K562 (cell line): ENCODE data around the gene STK16. TPM values are rescaled to one million over a fixed set of nuclear protein-coding genes. Genes with fewer than 3 reads are reported as not detected.

Experiments used
- ATAC-seq: fragments of 200-7000 bp; cut with Tn5 transposase; 3 replicates; pipeline ENCODE4 v1.9.1; 2020; ENCODE audit warnings: moderate library complexity
- BruUV-seq: library from RNA; stranded (reverse); fragments of 400-500 nt; replicated peaks from 2 replicates; lab custom pipeline; 2021; lab: Mats Ljungman, UMichigan
- CTCF ChIA-PET: fragments of 300-600 bp; formaldehyde crosslinking; extraction: SDS; loops from one replicate; lab custom pipeline; 2021; ENCODE audit warnings: low intra/inter-chr PET ratio; lab: Yijun Ruan, JAX
- POLR2A ChIA-PET: fragments of 300-600, 350-650 bp; sonication (Branson Sonifier 250); formaldehyde crosslinking; extraction: SDS; loops from one replicate; lab custom pipeline; 2021; ENCODE audit warnings: antibody characterized with exemption, inconsistent platforms; lab: Yijun Ruan, JAX
- DNase-seq, 4 experiments: peaks; one replicate each; pipeline versions ENCODE4 v3.0.0 to v3.0.0-alpha.2; 2011 to 2018; ENCODE audit warnings: low spot score in 3 of 4, mixed read lengths in 3 of 4; ENCODE audit errors: extremely low read depth in 1 of 4
- FAIRE-seq: peaks from 2 replicates; lab custom pipeline; 2011; peaks lifted over from hg19 to GRCh38; lab: Jason Lieb, UNC
- H2AFZ ChIP-seq: 2 replicates; pipeline ENCODE4 v1.6.0; 2011; ENCODE audit warnings: low read depth, low read length, control low read depth, inconsistent platforms
- H3K27ac ChIP-seq: fragments of 200-600 bp; 3 replicates; pipeline ENCODE4 v1.8.0; 2011; ENCODE audit warnings: low read depth, mild to moderate bottlenecking, control low read depth, inconsistent platforms, low read length, moderate library complexity, mixed read lengths; ENCODE audit errors: extremely low read depth
- H3K27me3 ChIP-seq, 2 experiments: fragments of 300-600 bp in 1 of 2; 2 replicates in 1 of 2; 3 replicates in 1 of 2; pipeline versions ENCODE4 v1.6.0 to v1.8.0; 2011; ENCODE audit warnings: inconsistent platforms in 2 of 2, low read length in 2 of 2, mild to moderate bottlenecking in 1 of 2, mixed read lengths in 1 of 2, moderate library complexity in 1 of 2; ENCODE audit not compliant: control insufficient read depth in 2 of 2, insufficient read depth in 2 of 2
- H3K36me3 ChIP-seq: fragments of 300-600 bp; 3 replicates; pipeline ENCODE4 v1.8.0; 2011; ENCODE audit warnings: mild to moderate bottlenecking, low read length, inconsistent platforms; ENCODE audit not compliant: control insufficient read depth, insufficient read depth
- H3K4me1 ChIP-seq, 2 experiments: fragments of 200-600 bp in 1 of 2; replicated peaks in 1 of 2; 2 replicates in 1 of 2; 3 replicates in 1 of 2; pipeline versions ENCODE4 v1.5.1 to v1.8.0; 2011; ENCODE audit warnings: inconsistent platforms in 2 of 2, low read length in 2 of 2, mild to moderate bottlenecking in 1 of 2, mixed read lengths in 1 of 2, moderate library complexity in 1 of 2; ENCODE audit not compliant: control insufficient read depth in 2 of 2, insufficient read depth in 2 of 2
- H3K4me2 ChIP-seq: 2 replicates; pipeline ENCODE4 v1.6.1; 2011; ENCODE audit warnings: low read length, control low read depth, inconsistent platforms, mixed read lengths; ENCODE audit not compliant: insufficient read depth
- H3K4me3 ChIP-seq: fragments of 200-600 bp; sonication (generic), shearing (Covaris generic); 2 replicates; pipeline ENCODE4 v1.5.1; 2016; ENCODE audit warnings: control low read depth, inconsistent platforms
- H3K79me2 ChIP-seq: fragments of 200-600 bp; 3 replicates; pipeline ENCODE4 v1.8.0; 2011; ENCODE audit warnings: low read length, inconsistent platforms; ENCODE audit not compliant: control insufficient read depth, insufficient read depth
- H3K9ac ChIP-seq, 2 experiments: 2 replicates each; pipeline versions ENCODE4 v1.6.0 to v1.6.1; 2011; ENCODE audit warnings: low read depth in 2 of 2, low read length in 2 of 2, control low read depth in 1 of 2, inconsistent platforms in 1 of 2, mild to moderate bottlenecking in 1 of 2, mixed read lengths in 1 of 2; ENCODE audit not compliant: insufficient read depth in 1 of 2
- H3K9me1 ChIP-seq: one replicate; pipeline ENCODE4 v1.6.0; 2011; ENCODE audit warnings: inconsistent platforms, mild to moderate bottlenecking, low read length, moderate library complexity; ENCODE audit not compliant: control insufficient read depth, insufficient read depth
- H3K9me3 ChIP-seq: replicated peaks from 2 replicates; pipeline ENCODE4 v1.5.1; 2011; ENCODE audit warnings: low read depth, low read length, inconsistent platforms; ENCODE audit not compliant: control insufficient read depth, insufficient read depth
- H4K20me1 ChIP-seq: replicated peaks from 2 replicates; pipeline ENCODE4 v1.6.1; 2011; ENCODE audit warnings: low read length, inconsistent platforms, mixed read lengths; ENCODE audit not compliant: control insufficient read depth, insufficient read depth
- EZH2 ChIP-seq: IDR thresholded peaks from 2 replicates; pipeline ENCODE4 v1.6.1; 2012; ENCODE audit warnings: low read depth, mild to moderate bottlenecking, inconsistent platforms, low read length, borderline replicate concordance
- HDAC3 ChIP-seq: fragments of 450-650 bp; IDR thresholded peaks from 2 replicates; pipeline ENCODE4 v1.6.1; 2018; ENCODE audit warnings: borderline replicate concordance, mild to moderate bottlenecking, moderate library complexity; ENCODE audit not compliant: partially characterized antibody
- HIVEP1 ChIP-seq: fragments of 250-450 bp; sonication (Bioruptor Pico); IDR thresholded peaks from 2 replicates; pipeline ENCODE4 v1.4.0; 2020; ENCODE audit warnings: mild to moderate bottlenecking
- JUN ChIP-seq, 2 experiments: sonication (generic) in 1 of 2; formaldehyde crosslinking in 1 of 2; IDR thresholded peaks; 2 replicates each; pipeline versions ENCODE4 v1.6.1 to v1.8.0; 2012 to 2022; ENCODE audit warnings: borderline replicate concordance in 2 of 2, mild to moderate bottlenecking in 2 of 2, improper control_type of control experiment in 1 of 2, low read depth in 1 of 2, low read length in 1 of 2, missing genetic modification reagents in 1 of 2
- NFIC ChIP-seq: fragments of 450-650 bp; IDR thresholded peaks from 2 replicates; pipeline ENCODE4 v1.6.1; 2017; ENCODE audit warnings: mild to moderate bottlenecking, inconsistent platforms
- POLR3G ChIP-seq: IDR thresholded peaks from 2 replicates; pipeline ENCODE4 v1.6.1; 2011; ENCODE audit not compliant: insufficient read length, insufficient replicate concordance; ENCODE audit errors: extremely low read depth
- SAFB2 ChIP-seq: fragments of 200-400 bp; formaldehyde crosslinking; IDR thresholded peaks from 2 replicates; pipeline ENCODE4 v1.6.1; 2018; ENCODE audit warnings: borderline replicate concordance, low read length, low read depth, moderate library complexity; ENCODE audit not compliant: severe bottlenecking
- TCFL5 ChIP-seq: fragments of 250-450 bp; sonication (Bioruptor Pico); conservative IDR thresholded peaks from 2 replicates; pipeline ENCODE4 v1.6.1; 2021; ENCODE audit warnings: mild to moderate bottlenecking, moderate library complexity, matching md5 sums
- ZNF347 ChIP-seq: fragments of 450-650 bp; formaldehyde crosslinking; IDR thresholded peaks from 2 replicates; pipeline ENCODE4 v1.4.0; 2020; ENCODE audit warnings: low read depth, mild to moderate bottlenecking, moderate library complexity
- ZNF586 ChIP-seq: fragments of 450-650 bp; formaldehyde crosslinking; conservative IDR thresholded peaks from 2 replicates; pipeline ENCODE4 v1.4.0; 2020; ENCODE audit warnings: mild to moderate bottlenecking, moderate library complexity
- WGBS: fragments of 100-300 bp; shearing (Covaris generic); methylation state at CpG from one replicate; pipeline ENCODE4 v1.1.6; 2016; ENCODE audit warnings: low coverage, mixed read lengths; ENCODE audit not compliant: insufficient coverage; ENCODE audit errors: missing lambda C conversion rate; 5-methylcytosine and 5-hydroxymethylcytosine counted together
- in situ Hi-C: fragments of 300-500 bp; cut with MboI; formaldehyde crosslinking; loops from 4 replicates; pipeline ENCODE4 v1.15.0; 2018; ENCODE audit warnings: inconsistent platforms, mixed read lengths
- intact Hi-C: fragments of 100-400 bp; cut with micrococcal nuclease; formaldehyde crosslinking; loops from 2 replicates; pipeline ENCODE4 v1.14.2; 2022
- polyA plus RNA-seq, 8 experiments: library from polyadenylated mRNA; depleted of rRNA in 4 of 8; stranded (reverse) in 5 of 8; unstranded in 3 of 8; fragments of >200 nt; fragmentation: Nextera tagmentation in 2 of 8; fragmentation: Illumina TruSeq in 1 of 8; extraction: Ambion mirVana in 2 of 8; extraction: Trizol in 1 of 8; gene quantifications; 2 replicates each; pipeline versions ENCODE4 v1.2.1 to v1.2.3, GENCODE V29; 2011 to 2014; ENCODE audit warnings: inconsistent platforms in 1 of 8, missing spikeins in 1 of 8
- total RNA-seq, 7 experiments: library from RNA; depleted of rRNA in 6 of 7; stranded (reverse); fragments of >200 nt in 6 of 7; fragmentation: Illumina TruSeq in 2 of 7; extraction: Trizol in 2 of 7; gene quantifications; 2 replicates each; pipeline versions ENCODE4 v1.2.1 to v1.2.3, GENCODE V29; 2011 to 2021; ENCODE audit warnings: low replicate concordance in 1 of 7
- TF ChIP-seq, protein P1 (sequence below): IDR thresholded peaks from 2 replicates; pipeline ENCODE4 v1.6.1; 2014; ENCODE audit warnings: antibody characterized with exemption
- TF ChIP-seq, protein P2 (sequence below): sonication (generic); formaldehyde crosslinking; IDR thresholded peaks from 2 replicates; pipeline ENCODE4 v1.8.0; 2023; ENCODE audit warnings: mild to moderate bottlenecking, missing genetic modification reagents

Gene STK16
- total and polyA plus RNA-seq, 9 of the 15 experiments (the other 6 are each of a cell fraction or from before 2014, with no cell fraction given), result 5.4 to 36.2 (median 17.8) TPM

GRCh38 chr2:219268294-219268693, 23.0 kb downstream of the STK16 start (continued):
- TF ChIP-seq JUN (IDR thresholded peaks at IDR 0.05; ENCODE audit: borderline replicate concordance, low read depth, low read length) (no peak), JUN (CRISPR knock-in tag; IDR thresholded peaks at IDR 0.05; ENCODE audit: borderline replicate concordance) (no peak), ZNF586 (CRISPR knock-in tag) (no peak), TCFL5 (no peak), HIVEP1 (no peak), POLR3G (no peak), SAFB2 (no peak), ZNF347 (CRISPR knock-in tag) (no peak)
- TF ChIP-seq, protein P1, sequence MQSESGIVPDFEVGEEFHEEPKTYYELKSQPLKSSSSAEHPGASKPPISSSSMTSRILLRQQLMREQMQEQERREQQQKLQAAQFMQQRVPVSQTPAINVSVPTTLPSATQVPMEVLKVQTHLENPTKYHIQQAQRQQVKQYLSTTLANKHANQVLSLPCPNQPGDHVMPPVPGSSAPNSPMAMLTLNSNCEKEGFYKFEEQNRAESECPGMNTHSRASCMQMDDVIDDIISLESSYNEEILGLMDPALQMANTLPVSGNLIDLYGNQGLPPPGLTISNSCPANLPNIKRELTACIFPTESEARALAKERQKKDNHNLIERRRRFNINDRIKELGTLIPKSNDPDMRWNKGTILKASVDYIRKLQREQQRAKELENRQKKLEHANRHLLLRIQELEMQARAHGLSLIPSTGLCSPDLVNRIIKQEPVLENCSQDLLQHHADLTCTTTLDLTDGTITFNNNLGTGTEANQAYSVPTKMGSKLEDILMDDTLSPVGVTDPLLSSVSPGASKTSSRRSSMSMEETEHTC, result no peak

- BruUV-seq, result no TSS peak
- Histone ChIP-seq H3K36me3 (no peaks in the 10 kb centered on the region), H3K27me3 (no peaks in the 10 kb centered on the region), H3K9ac (no peak overlapping the region; a peak in 1 of 4 replicates), H4K20me1 (no peaks in the 10 kb centered on the region), H3K4me3 (no peak overlapping the region), H3K9me3 (no peaks in the 10 kb centered on the region), H3K79me2 (no peaks in the 10 kb centered on the region), H3K27ac (no peak overlapping the region), H3K4me2 (no peak overlapping the region), H3K4me1 (peaks cover 4 to 10% of the 10 kb centered on the region in 2 experiments; a peak in 3 of 5 replicates), H2AFZ (peak overlapping the region; percentile 19; the same call in 1 of the 2 replicates), H3K9me1 (no peaks in the 10 kb centered on the region)
- 0 out of 3 replicates have a peak, but pooled peaks have one; percentile 19 for ATAC-seq
- 13% methylated on average over 8 of the region's 8 CpGs for WGBS
- intact Hi-C loops, result no loop called here
- in situ Hi-C loops, result no loop called here
- TF ChIP-seq EZH2 (no peak), NFIC (peak; percentile 81), HDAC3 (no peak)
- TF ChIP-seq, protein P2, sequence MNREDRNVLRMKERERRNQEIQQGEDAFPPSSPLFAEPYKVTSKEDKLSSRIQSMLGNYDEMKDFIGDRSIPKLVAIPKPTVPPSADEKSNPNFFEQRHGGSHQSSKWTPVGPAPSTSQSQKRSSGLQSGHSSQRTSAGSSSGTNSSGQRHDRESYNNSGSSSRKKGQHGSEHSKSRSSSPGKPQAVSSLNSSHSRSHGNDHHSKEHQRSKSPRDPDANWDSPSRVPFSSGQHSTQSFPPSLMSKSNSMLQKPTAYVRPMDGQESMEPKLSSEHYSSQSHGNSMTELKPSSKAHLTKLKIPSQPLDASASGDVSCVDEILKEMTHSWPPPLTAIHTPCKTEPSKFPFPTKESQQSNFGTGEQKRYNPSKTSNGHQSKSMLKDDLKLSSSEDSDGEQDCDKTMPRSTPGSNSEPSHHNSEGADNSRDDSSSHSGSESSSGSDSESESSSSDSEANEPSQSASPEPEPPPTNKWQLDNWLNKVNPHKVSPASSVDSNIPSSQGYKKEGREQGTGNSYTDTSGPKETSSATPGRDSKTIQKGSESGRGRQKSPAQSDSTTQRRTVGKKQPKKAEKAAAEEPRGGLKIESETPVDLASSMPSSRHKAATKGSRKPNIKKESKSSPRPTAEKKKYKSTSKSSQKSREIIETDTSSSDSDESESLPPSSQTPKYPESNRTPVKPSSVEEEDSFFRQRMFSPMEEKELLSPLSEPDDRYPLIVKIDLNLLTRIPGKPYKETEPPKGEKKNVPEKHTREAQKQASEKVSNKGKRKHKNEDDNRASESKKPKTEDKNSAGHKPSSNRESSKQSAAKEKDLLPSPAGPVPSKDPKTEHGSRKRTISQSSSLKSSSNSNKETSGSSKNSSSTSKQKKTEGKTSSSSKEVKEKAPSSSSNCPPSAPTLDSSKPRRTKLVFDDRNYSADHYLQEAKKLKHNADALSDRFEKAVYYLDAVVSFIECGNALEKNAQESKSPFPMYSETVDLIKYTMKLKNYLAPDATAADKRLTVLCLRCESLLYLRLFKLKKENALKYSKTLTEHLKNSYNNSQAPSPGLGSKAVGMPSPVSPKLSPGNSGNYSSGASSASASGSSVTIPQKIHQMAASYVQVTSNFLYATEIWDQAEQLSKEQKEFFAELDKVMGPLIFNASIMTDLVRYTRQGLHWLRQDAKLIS (CRISPR knock-in tag), result no peak
- ChIA-PET POLR2A (interaction anchor here (2.1 kb wide), 1 partner anchor 8 kb away, joined by 7 read pairs; no protein-coding TSS in a partner anchor), CTCF (no interaction called here)
- DNase-seq, result no peak
- no peak for FAIRE-seq
These were observed 24.2 kb downstream of the STK16 start for GRCh38 chr2:219269362-219270054.
